Stimulated activated CD8-positive, alpha-beta memory T cell treated with anti-CD3 and anti-CD28 coated beads, Interleukin-15, amount 100 ng/mL, for 4 hours (primary cell): ENCODE measurements around the gene TCOF1.

Experiments used
- DNase-seq, 2 donors: peaks; one replicate each; pipeline ENCODE4 v3.0.0-alpha.2; 2020; ENCODE audit warnings: low read depth in 2 of 2

TCOF1 gene

DNA sequence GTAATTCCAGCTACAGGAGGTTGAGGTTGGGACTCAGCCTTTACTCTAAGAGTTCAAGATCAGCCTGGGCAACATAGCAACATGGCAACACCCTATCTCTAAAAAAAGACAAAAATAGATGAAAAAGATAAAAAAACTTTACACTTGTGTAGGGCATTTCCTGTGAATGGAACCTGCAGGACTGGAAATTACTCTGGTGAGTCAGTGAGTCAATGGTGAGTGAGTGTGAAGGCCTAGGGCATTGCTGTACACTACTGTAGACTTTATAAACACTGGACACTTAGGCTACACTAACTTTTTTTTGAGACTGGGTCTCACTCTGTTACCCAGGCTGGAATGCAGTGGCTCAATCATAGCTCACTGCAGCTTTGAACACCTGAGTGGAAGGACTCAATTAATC is 35.3 kb upstream of the TCOF1 start:
- no peak for DNase-seq

DNA sequence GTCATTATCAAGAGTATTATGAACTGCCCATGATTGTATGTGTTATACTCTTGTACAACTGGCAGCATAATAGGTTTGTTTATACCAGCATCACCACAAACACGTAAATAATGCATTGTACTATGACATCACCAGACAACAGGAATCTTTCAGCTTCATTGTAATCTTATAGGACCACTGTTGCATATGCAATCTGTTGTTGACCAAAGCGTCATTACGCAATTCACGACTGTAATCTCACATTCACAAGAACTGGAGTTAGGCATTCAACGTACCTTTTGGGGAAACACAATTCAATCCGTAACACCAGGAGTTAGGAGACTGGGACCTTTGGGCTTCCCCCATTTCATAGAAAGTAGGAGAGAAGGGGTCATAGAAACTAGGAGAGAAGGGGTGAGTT is 34.4 kb upstream of the TCOF1 start:
- no peak for DNase-seq

GRCh38 chr5:150323819-150324218 is 33.7 kb upstream of the TCOF1 start:
- no peak for DNase-seq

DNA sequence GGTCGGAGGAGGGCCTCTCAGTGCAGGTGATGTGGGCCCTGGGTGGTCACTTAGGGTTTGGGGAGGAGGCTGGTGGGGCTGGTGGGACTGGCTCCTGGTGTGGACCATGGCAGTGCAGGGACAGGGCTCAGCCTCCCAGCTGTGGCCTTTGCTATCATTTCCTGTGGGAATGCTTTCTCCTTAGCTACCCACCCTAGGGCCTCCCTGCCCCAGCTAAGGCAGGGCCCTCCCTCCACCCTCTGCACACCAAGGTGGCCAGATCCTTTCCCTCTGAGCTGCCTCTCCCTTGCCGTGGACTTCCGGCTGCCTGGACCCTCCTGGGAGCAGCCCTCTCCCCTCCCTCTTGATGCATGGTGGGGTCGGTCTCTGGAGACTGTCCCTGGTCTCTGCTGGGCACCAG is 32.1 kb upstream of the TCOF1 start:
- DNase-seq = no peak

DNA sequence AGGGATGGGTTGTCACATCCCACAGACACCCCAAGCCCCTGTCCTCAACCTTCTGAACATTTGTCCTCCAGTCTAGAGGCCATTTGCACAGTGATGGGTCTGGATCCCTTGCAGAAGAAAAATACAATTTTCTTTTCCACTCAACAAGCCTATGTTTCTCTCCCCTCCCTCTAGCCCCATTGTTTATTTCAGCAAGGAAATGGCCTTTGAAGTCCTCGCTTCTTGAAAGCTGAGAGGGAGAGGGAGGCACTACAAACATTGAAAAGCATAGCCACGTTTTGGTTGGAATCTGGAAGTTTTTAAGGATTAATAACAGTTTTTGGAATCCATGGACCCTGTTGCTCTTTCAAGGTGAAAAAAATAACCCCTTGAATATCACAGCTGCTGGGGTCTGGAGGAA is 30.8 kb upstream of the TCOF1 start:
- no peak for DNase-seq

- no peak for DNase-seq
Observed at GRCh38 chr5:150327139-150327538, 30.4 kb upstream of the TCOF1 start.

GRCh38 chr5:150328515-150328914 is 29.0 kb upstream of the TCOF1 start:
- DNase-seq = no peak

GRCh38 chr5:150329038-150329437 is 28.5 kb upstream of the TCOF1 start:
- DNase-seq = no peak

DNA sequence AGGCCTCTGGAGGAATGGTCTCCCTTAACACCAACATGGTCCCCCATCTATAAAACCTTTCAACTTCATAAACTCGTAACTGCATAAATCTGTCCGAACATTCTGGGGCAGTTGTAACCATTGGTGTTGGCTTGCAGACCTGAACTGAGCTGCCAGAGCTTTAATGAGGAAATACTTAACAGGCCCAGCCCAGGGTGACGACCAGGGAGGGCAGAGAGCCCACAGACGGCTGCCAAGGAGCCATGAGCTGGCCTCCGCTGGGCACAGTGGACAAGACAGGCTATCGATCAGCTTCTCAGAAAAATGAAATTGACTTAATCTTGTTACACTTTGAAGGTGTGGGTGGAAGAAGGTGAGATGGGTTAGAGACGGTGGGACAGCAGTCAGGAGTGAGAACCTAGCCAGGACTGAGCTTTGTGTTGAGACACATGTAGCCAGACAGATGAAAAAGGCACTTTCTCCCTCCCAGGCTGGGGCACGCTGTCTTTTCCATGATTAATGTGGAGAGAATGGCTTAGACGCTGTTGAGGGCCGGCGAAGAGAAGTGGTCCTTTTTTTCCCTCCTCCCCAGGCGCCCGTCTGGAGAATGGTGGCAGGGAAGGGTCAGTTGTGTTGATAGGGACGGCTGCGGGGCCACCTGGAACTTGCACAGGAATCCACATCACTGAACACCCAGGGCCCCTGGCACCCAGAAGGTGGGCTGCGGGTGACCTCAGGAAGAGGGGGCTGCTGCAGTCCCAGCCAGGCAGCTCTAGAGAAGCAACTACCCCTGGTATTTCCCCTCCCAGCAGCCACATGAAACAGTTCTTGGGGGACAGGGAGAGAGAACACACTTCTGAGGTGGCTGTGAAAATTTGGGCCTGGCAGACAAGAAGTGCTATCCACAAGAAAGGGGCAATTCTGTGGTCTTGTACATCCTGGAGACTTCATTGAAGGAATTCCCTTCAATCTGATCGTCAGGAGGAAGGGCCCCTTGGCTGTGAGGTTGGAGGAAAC is 27.3 kb upstream of the TCOF1 start:
- DNase-seq = no peak

GRCh38 chr5:150333400-150333799 is 24.1 kb upstream of the TCOF1 start:
- no peak for DNase-seq

DNA sequence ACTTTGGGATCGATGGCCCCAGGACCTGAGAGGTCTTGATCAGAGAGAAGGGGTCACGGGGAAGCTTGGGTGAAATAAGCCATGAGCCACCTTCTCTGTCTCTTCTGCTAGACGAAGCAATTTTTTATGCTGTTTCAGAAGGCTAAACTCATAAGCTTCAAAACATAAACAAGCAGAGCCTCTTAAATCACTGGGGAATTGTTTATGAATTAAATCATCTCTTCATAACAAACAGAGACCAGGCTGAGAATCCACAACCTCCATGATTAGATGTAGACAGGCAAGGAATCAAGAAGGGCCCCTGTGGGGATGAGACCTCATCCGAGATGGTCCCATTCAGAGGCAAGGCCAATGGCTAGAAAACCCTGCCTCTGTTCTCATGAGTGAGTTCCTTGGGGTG is 21.7 kb upstream of the TCOF1 start:
- no peak for DNase-seq

DNA sequence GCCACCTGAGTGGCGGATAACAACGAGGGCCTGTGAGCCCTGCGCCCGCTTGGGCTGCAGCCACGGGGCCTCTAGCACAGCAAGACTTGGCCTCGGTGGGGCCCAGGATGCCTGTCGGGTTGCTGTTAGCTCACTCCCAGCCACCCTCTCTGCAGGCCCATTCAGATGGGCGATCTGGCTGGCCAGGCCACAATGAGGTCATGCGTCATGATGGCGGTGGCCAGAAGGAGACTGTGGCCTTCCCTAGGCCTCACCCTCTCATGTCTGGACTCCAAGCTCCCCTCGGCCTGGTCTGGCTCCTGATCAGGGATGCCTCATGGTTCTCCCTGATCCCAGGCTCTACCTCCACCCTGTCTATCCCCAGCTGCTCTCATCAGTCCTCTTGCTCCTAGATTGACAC is 19.0 kb upstream of the TCOF1 start:
- DNase-seq = no peak

DNA sequence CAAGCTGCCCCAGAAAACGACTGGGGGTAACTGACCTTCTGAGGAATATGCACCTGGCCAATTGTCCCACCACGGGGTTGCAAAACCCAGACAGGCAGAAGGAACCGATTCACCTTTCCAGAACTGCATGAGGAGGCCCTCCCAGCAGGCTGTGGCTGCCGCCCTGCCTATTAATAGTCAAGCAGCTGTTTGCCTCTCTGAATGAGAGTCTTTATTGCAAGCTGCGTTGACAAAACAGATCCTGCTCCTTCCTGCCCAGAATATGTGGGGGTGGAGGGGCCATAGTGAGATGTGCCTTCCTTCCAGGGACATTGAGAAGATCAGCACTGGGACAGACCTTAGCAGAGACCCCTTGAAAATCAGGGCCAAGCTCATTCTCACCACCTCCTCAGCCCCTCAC is 18.3 kb upstream of the TCOF1 start:
- DNase-seq = no peak

GRCh38 chr5:150339841-150340240 is 17.7 kb upstream of the TCOF1 start:
- no peak for DNase-seq

- DNase-seq = no peak
Observed at GRCh38 chr5:150340614-150341255, 16.8 kb upstream of the TCOF1 start.

- no peak for DNase-seq
Observed at GRCh38 chr5:150341331-150341730, 16.2 kb upstream of the TCOF1 start.

DNA sequence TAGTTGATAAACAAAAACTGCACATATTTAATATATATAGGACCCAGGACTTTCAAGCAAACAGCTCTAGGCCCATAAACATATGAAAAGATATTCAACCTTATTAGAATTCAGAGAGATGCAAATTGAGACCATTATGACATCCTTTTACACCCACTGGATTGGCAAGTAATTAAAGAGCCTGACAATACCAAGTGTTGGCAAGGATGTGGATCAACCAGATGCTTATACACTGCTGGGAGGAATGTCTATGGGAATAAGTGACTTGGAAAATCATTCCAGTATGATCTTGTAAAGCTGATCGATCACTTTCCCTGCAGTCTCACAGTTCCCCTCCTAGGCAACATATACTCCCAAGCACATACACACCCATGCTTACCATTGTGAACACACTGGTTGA is 15.5 kb upstream of the TCOF1 start:
- no peak for DNase-seq

- no peak for DNase-seq
Observed at GRCh38 chr5:150342583-150342982, 14.9 kb upstream of the TCOF1 start.

- no peak for DNase-seq
Observed at GRCh38 chr5:150343994-150344631, 13.4 kb upstream of the TCOF1 start.

DNA sequence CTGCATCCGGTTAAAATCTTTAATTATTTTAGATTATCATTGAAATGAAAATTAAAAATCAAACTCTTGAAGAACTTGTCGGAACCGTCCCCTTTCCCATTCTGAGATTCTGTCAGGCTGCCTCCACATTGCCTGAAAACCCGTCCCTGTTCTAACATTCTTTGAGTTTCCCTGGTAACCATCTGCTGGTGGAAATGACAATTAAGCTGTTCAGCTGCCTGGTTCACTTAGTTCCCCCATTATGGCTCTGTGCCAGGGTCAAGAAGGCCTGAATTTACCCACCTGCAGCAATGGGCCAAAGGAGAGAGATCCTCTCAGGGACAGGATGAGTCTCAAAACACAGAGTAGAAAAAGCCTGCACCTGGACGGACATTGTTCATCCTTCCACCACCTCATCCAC is 11.8 kb upstream of the TCOF1 start:
- no peak for DNase-seq

DNA sequence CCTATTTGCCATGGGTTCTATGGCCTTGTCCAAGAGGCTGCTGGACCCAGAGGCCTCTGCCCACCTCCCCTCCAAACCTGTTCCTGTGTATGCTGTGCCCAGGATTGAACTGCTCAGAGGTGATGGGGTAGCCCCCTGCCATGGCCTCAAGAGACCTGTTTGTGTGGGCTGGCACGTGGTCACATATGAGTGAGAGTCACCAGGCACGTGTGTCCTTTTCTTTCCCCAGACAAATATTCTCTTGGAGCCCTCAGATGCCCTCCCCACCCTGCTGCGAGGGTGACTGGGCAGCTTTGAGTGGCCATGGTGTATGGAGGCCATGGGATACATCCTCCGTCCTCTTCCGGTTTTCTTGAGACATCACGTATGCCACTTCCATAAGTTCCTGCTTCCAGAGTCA is 10.9 kb upstream of the TCOF1 start:
- no peak for DNase-seq

GRCh38 chr5:150347003-150347402 is 10.5 kb upstream of the TCOF1 start:
- DNase-seq = no peak

DNA sequence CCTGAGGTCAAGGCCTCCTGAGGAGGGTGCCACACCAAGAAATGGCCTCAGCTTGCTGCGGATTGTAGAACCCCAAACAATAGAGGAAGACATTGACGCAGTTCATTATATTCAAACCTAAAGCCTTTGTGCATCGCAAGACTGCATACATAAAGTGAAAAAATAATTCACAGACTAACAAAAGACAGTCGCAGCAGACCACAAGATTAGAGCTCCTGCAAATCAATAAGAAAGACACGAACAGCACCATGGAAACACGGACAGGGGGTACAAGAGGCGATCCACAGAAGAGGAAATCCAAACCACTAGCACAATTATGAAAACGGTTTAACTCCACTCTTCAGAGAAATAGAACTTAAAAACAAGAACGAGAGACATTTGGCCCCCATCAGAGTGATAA is 10.0 kb upstream of the TCOF1 start:
- no peak for DNase-seq
